ENCODE measurements around the gene SLC6A20.

- no peak for TF ChIP-seq NFRKB (IDR thresholded peaks at IDR 0.05)
- TF ChIP-seq FOXA1 (IDR thresholded peaks at IDR 0.05): no peak
- TF ChIP-seq, protein P1, sequence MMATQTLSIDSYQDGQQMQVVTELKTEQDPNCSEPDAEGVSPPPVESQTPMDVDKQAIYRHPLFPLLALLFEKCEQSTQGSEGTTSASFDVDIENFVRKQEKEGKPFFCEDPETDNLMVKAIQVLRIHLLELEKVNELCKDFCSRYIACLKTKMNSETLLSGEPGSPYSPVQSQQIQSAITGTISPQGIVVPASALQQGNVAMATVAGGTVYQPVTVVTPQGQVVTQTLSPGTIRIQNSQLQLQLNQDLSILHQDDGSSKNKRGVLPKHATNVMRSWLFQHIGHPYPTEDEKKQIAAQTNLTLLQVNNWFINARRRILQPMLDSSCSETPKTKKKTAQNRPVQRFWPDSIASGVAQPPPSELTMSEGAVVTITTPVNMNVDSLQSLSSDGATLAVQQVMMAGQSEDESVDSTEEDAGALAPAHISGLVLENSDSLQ (IDR thresholded peaks at IDR 0.05): no peak
Observed at GRCh38 chr3:45819543-45819942, 23.2 kb upstream of the SLC6A20 start.
